Activated B cell treated with CpG ODN at 0.5 μM for 24 hours (primary cell): ENCODE results near the gene KRTAP4-5. TPM values are rescaled to one million over a fixed set of nuclear protein-coding genes. Genes with fewer than 3 reads are reported as not detected.
"Not testable (repeated sequence)": the region's sequence is repeated elsewhere in the genome, so short reads cannot be mapped to it uniquely, and the experiment has no call there.

Experiments
- ATAC-seq: fragments of 200-7000 bp; cut with Tn5 transposase; one replicate; pipeline ENCODE4 v1.10.0; 2021; ENCODE audit warnings: low read depth, mild to moderate bottlenecking, moderate library complexity
- CTCF ChIA-PET: fragments of 350-600 bp; sonication (Branson Sonifier 250); formaldehyde crosslinking; loops from one replicate; lab custom pipeline; 2021; ENCODE audit warnings: antibody characterized with exemption; lab: Charles Lee
- POLR2A ChIA-PET: fragments of 350-600 bp; sonication (Branson Sonifier 250); formaldehyde crosslinking; loops from one replicate; lab custom pipeline; 2021; ENCODE audit warnings: antibody characterized with exemption; lab: Charles Lee
- DNase-seq: peaks from one replicate; pipeline ENCODE4 v3.0.0; 2022
- H3K27ac Mint-ChIP-seq: one replicate; pipeline ENCODE4 v1.8.0; 2020; ENCODE audit warnings: mixed read lengths
- H3K27me3 Mint-ChIP-seq: one replicate; pipeline ENCODE4 v1.8.0; 2021; ENCODE audit warnings: mixed read lengths
- H3K36me3 Mint-ChIP-seq: one replicate; pipeline ENCODE4 v1.8.0; 2021; ENCODE audit warnings: low read depth, mixed read lengths
- H3K4me1 Mint-ChIP-seq: one replicate; pipeline ENCODE4 v1.8.0; 2021; ENCODE audit warnings: mixed read lengths
- H3K4me3 Mint-ChIP-seq: one replicate; pipeline ENCODE4 v1.8.0; 2020; ENCODE audit warnings: mild to moderate bottlenecking, mixed read lengths
- H3K9me3 Mint-ChIP-seq: one replicate; pipeline ENCODE4 v1.8.0; 2020; ENCODE audit warnings: mixed read lengths
- CTCF ChIP-seq: fragments of 200-600 bp; IDR thresholded peaks from one replicate; pipeline ENCODE4 v1.8.0; 2022; ENCODE audit warnings: antibody characterized with exemption, mild to moderate bottlenecking
- intact Hi-C: fragments of 100-400 bp; cut with micrococcal nuclease; formaldehyde crosslinking; loops from one replicate; pipeline ENCODE4 v1.15.1; 2024
- total RNA-seq: library from RNA; stranded (reverse); gene quantifications from 2 replicates; pipeline ENCODE4 v1.2.3, GENCODE V29; 2022

The KRTAP4-5 gene
- total RNA-seq, 1 donor from 2014 or later, result not detected

DNA sequence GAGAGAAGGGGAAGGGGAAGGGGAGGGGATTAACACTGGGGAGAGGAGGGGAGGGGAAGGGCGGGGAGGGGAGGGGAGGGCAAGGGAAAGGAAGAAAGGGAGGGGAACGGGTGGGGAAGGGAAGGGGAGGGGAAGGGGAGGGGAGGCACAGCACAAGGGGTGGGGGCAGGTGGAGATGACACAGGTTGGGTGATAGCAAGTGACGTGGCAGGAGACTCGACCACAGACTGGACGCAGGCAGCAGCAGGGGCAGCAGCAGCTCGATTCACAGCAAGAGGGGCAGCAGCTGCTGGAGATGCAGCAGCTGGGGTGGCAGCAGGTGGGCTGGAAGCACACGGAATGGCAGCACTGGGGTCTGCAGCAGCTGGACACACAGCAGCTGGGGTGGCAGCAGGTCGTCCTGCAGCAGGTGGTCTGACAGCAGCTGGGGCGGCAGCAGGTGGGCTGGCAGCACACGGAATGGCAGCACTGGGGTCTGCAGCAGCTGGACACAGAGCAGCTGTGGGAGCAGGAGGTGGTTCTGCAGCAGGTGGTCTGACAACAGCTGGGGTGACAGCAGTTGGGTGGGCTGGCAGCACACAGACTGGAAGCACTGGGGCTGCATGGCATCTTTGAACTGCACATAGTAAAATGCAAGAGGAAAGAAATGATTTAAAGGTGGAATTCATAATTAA, 47.9 kb downstream of the KRTAP4-5 start, which contains the start of gene KRTAP4-16:
KRTAP4-16 (minus strand) TSS at position 624 of the 674 bp plus-strand sequence; CDS start at position 624, 0 bp downstream.
- no peak within 1 kb of the TSS for H3K27ac Mint-ChIP-seq

DNA sequence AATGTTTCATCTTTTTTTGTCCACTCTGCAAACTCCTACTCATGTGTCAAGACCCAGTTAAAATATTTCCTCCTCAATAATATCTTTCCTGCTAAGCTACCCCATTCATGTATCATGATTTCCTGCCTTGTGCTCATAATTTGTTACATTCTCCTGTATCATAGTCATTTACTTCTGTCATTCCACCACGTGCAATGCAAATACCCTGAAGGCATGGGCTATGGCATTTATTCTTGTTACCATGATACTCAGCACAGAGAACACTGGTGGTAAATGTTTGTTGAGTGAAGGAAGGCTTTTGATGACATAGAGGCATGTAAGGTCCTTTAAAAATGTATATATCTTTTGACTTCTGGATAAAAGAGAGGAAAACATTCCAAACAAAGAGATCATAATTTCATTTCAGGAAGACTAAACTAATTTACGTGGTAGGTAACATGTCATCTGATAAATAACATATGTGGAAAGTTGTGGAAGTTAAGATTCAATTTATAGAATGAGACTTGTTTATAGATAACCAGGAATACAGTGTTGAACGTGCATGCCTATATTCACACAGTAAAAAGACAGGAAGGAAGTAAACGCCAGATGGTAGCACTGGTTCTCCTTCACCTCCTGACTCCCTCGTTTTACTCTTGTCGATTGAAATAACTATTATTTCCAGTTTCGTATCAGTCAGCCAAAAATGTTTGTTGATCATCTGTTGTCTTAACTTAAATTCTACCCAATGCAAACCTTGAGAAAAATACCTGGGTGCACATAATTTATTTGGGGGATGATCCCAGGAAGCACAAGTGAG, 49.7 kb downstream of the KRTAP4-5 start:
- DNase-seq, H3K9me3 Mint-ChIP-seq, CTCF ChIA-PET, H3K4me3 Mint-ChIP-seq, H3K27ac Mint-ChIP-seq, ATAC-seq, POLR2A ChIA-PET, H3K4me1 Mint-ChIP-seq, intact Hi-C loops, H3K36me3 Mint-ChIP-seq: not testable (repeated sequence)
- peaks cover 25% of the 10 kb centered on the region for H3K27me3 Mint-ChIP-seq

More for the DNA sequence above, 47.9 kb downstream of the KRTAP4-5 start, which contains the start of gene KRTAP4-16:
- intact Hi-C loops, result no loop called here
- Mint-ChIP-seq H3K27me3 (peaks cover 29% of the 10 kb centered on the region), H3K9me3 (no peaks in the 10 kb centered on the region), H3K4me3 (no peak within 1 kb of the TSS), H3K4me1 (peaks cover 10% of the 10 kb centered on the region), H3K36me3 (no peaks in the 10 kb centered on the region)
- POLR2A ChIA-PET, result no interaction called here
- CTCF ChIA-PET, result no interaction called here
- TF ChIP-seq CTCF, result no peak
- no peak for DNase-seq
- ATAC-seq, result no peak

Other genes starting within 250 kb of the KRTAP4-5 start
- gene KRT23, start 212.2 kb downstream of the KRTAP4-5 start, total RNA-seq, result not detected in 2 replicates
- not detected in 2 replicates for gene KRT39, start 182.9 kb downstream of the KRTAP4-5 start, total RNA-seq
- gene KRT40, start 165.5 kb downstream of the KRTAP4-5 start, total RNA-seq, result not detected in 2 replicates
- not detected in 2 replicates for gene KRTAP3-3, start 155.7 kb downstream of the KRTAP4-5 start, total RNA-seq
- gene KRTAP3-2, start 149.9 kb downstream of the KRTAP4-5 start, total RNA-seq, result not detected in 2 replicates
- gene KRTAP3-1, start 140.7 kb downstream of the KRTAP4-5 start, total RNA-seq, result not detected in 2 replicates
- not detected in 2 replicates for gene KRTAP1-5, start 122.6 kb downstream of the KRTAP4-5 start, total RNA-seq
- gene KRTAP1-4, start 119.6 kb downstream of the KRTAP4-5 start, total RNA-seq, result not detected in 2 replicates
- not detected in 2 replicates for gene KRTAP1-3, start 115.0 kb downstream of the KRTAP4-5 start, total RNA-seq
- gene KRTAP1-1, start 108.4 kb downstream of the KRTAP4-5 start, total RNA-seq, result not detected in 2 replicates
- gene KRTAP2-1, start 102.5 kb downstream of the KRTAP4-5 start, total RNA-seq, result not detected in 2 replicates
- gene KRTAP2-2, start 94.6 kb downstream of the KRTAP4-5 start, total RNA-seq, result not detected in 2 replicates
- not detected in 2 replicates for gene KRTAP2-3, start 89.7 kb downstream of the KRTAP4-5 start, total RNA-seq
- not detected in 2 replicates for gene KRTAP2-4, start 83.9 kb downstream of the KRTAP4-5 start, total RNA-seq
- gene KRTAP4-7, start 65.7 kb downstream of the KRTAP4-5 start, total RNA-seq, result not detected in 2 replicates
- gene KRTAP4-8, start 51.7 kb downstream of the KRTAP4-5 start, total RNA-seq, result not detected in 2 replicates
- gene KRTAP4-16, start 47.6 kb downstream of the KRTAP4-5 start, total RNA-seq, result not detected in 2 replicates
- not detected in 2 replicates for gene KRTAP4-9, start 44.4 kb downstream of the KRTAP4-5 start, total RNA-seq
- gene KRTAP4-11, start 31.5 kb downstream of the KRTAP4-5 start, total RNA-seq, result not detected in 2 replicates
- gene KRTAP4-12, start 25.6 kb downstream of the KRTAP4-5 start, total RNA-seq, result not detected in 2 replicates
- gene KRTAP4-6, start 9.3 kb downstream of the KRTAP4-5 start, total RNA-seq, result not detected in 2 replicates
- not detected in 2 replicates for gene KRTAP4-4, start 10.9 kb upstream of the KRTAP4-5 start, total RNA-seq
- not detected in 2 replicates for gene KRTAP4-3, start 18.4 kb upstream of the KRTAP4-5 start, total RNA-seq
- not detected in 2 replicates for gene KRTAP4-2, start 28.4 kb upstream of the KRTAP4-5 start, total RNA-seq
- gene KRTAP4-1, start 35.1 kb upstream of the KRTAP4-5 start, total RNA-seq, result not detected in 2 replicates
- gene KRTAP9-1, start 40.1 kb upstream of the KRTAP4-5 start, total RNA-seq, result not detected in 2 replicates
- not detected in 2 replicates for gene KRTAP9-2, start 76.8 kb upstream of the KRTAP4-5 start, total RNA-seq
- gene KRTAP9-3, start 82.6 kb upstream of the KRTAP4-5 start, total RNA-seq, result not detected in 2 replicates
- not detected in 2 replicates for gene KRTAP9-8, start 88.2 kb upstream of the KRTAP4-5 start, total RNA-seq
- gene KRTAP9-4, start 99.9 kb upstream of the KRTAP4-5 start, total RNA-seq, result not detected in 2 replicates
- not detected in 2 replicates for gene KRTAP9-9, start 105.6 kb upstream of the KRTAP4-5 start, total RNA-seq
- not detected in 2 replicates for gene KRTAP9-6, start 115.6 kb upstream of the KRTAP4-5 start, total RNA-seq
- not detected in 2 replicates for gene KRTAP9-7, start 125.9 kb upstream of the KRTAP4-5 start, total RNA-seq
- gene KRTAP29-1, start 153.0 kb upstream of the KRTAP4-5 start, total RNA-seq, result not detected in 2 replicates
- not detected in 2 replicates for gene KRTAP16-1, start 159.5 kb upstream of the KRTAP4-5 start, total RNA-seq
- gene KRTAP17-1, start 165.9 kb upstream of the KRTAP4-5 start, total RNA-seq, result not detected in 2 replicates
- not detected in 2 replicates for gene KRT33A, start 201.0 kb upstream of the KRTAP4-5 start, total RNA-seq
- gene KRT33B, start 220.0 kb upstream of the KRTAP4-5 start, total RNA-seq, result not detected in 2 replicates
- not detected in 2 replicates for gene KRT34, start 232.5 kb upstream of the KRTAP4-5 start, total RNA-seq
- not detected in 2 replicates for gene KRT31, start 247.8 kb upstream of the KRTAP4-5 start, total RNA-seq